Posterior vena cava (tissue), 2 donors: ENCODE results near the gene PPP1R26. TPM values are rescaled to one million over a fixed set of nuclear protein-coding genes. Genes with fewer than 3 reads are reported as not detected.
"Not testable (repeated sequence)": the region's sequence is repeated elsewhere in the genome, so short reads cannot be mapped to it uniquely, and the experiment has no call there.

Experiments used
- DNase-seq: peaks from one replicate; pipeline ENCODE4 v3.0.0-alpha.2; 2020; ENCODE audit warnings: low spot score
- intact Hi-C, 2 donors: fragments of 100-400 bp; cut with DNase I; formaldehyde crosslinking; loops; one replicate each; pipeline versions ENCODE4 v1.14.1 to v1.14.2; 2022 to 2023
- total RNA-seq, 2 donors: library from RNA; stranded (reverse); fragmentation: NEBNext Ultra II Directional; extraction: Animal tissue kit (Norgen Biotek cat#: 25700); gene quantifications; one replicate each; pipeline ENCODE4 v1.2.1, GENCODE V29; 2021
- donor health status: DM: yes; HTN: yes; CAD: no.
- donor health status: DM: yes; HTN: yes; CAD: no.

Gene PPP1R26
- total RNA-seq, 2 donors from 2014 or later = 8.0 to 8.9 TPM

DNA sequence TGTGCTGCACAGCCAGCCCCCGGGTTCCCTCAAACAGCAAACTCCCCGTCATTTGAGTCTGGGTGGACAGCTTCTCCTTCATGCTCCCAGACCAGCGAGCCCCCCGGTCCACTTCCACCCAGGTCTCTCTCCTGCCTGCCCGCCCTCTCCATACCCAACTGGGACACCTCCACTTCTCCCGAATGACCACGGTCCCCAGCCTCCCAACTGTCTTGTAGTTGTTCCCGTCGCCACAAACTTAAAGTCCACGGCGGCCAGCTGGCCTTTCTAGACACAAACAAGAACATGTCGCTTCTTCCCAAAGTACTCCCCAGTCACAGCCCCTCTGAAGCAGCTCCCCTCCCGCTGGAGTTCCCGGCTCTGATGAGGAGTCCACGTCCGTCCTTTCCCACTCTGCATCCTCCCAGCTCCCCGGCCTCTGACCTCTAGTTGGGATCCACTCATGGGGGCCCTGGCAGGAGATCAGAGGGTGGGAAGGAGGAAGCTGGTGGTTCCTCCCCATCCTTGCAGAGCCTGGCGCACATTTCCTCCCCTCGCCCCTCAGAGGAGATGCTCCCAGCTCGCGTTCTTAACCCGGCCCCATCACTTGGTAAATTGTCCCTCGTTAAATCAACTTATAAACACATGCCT is 24.1 kb upstream of the PPP1R26 start:
- intact Hi-C loops = no loop called here
- DNase-seq = peak; percentile 56

GRCh38 chr9:135456436-135457104 is 23.0 kb upstream of the PPP1R26 start:
- intact Hi-C loops = no loop called here
- DNase-seq = peak; percentile 66

DNA sequence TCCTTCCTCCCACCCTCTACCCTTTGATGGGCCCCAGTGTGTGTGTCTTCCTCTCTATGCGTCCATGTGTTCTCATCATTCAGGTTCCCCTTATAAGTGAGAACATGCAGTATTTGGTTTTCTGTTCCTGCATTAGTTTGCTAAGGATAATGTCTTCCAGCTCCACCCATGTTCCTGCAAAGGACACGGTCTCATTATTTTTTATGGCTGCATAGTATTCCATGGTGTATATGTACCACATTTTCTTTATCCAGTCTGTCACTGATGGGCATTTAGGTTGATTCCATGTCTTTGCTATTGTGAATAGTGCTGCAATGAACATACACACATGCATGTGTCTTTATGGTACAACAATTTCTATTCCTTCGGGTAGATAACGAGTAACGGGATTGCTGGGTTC is 21.1 kb upstream of the PPP1R26 start:
- intact Hi-C loops, DNase-seq: not testable (repeated sequence)

DNA sequence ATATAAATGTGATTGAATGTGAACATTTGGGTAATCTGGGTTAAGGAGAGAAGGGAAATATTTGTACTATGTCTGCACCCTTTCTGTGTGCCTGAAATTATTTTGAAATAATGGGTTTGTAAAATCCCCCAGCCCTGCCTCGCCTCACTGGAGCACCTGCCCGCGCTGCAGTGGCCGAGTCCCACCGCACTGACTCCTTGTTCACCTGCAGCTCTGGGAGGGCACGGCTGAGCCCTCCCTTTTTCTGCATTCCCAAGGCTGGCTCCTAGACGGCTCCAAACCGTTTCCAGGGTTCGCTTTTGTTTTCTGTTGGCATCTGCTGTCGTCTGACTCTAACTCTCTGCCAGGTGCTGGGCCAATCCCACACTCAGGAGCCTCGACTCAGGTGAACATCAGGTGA is 17.6 kb upstream of the PPP1R26 start:
- intact Hi-C loops = no loop called here
- DNase-seq = no peak

GRCh38 chr9:135463140-135463539 is 16.4 kb upstream of the PPP1R26 start:
- no peak for DNase-seq

GRCh38 chr9:135464181-135464580 is 15.4 kb upstream of the PPP1R26 start:
- no peak for DNase-seq
- intact Hi-C loops = no loop called here

More at GRCh38 chr9:135463140-135463539, 16.4 kb upstream of the PPP1R26 start:
- intact Hi-C loops = no loop called here

- no peak for DNase-seq
- intact Hi-C loops = no loop called here
These were observed 10.6 kb upstream of the PPP1R26 start for GRCh38 chr9:135468854-135469521.

DNA sequence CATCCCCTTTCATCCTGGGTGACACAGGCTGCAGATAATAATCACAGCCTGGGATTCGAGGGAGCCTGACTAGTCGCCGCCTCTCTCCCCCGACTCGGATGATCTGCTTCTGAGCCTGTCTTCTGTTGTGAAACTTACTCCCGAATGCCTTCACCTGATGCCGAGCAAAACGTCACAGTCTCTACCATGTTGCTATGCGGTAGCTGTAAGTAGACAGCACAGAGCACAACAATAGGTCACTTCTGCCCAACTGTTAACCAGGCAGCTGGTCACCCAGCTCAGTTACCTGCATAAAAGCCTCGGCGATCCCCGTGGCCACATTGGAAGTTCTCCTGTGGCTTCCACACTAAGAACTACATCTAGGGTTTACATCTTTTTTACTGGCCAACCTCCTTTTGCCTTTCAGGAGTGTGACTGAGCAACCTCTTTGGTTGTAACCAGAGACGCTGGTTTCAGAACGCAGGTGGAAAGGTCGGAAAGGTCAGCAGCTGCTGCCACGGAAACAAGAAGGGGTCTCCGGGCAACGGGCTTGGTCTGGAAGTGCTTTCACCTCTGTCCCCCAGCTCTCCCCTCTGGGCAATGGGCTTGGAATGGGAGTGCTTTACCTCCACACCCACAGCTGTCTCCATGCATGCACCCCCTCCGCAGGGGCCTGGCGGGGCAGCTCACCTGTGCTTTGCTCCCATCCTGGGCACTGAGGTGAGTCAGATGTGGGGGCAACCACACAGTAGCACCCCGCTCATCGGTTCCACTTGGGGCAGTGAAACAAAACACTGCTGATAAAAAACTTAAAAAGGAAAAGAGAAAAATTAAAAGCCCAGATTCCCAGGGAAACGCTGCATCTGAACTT is 7.6 kb upstream of the PPP1R26 start:
- DNase-seq = no peak
- intact Hi-C loops = no loop called here

- DNase-seq = no peak
- intact Hi-C loops = no loop called here
These were observed 5.5 kb upstream of the PPP1R26 start for GRCh38 chr9:135473972-135474543.

DNA sequence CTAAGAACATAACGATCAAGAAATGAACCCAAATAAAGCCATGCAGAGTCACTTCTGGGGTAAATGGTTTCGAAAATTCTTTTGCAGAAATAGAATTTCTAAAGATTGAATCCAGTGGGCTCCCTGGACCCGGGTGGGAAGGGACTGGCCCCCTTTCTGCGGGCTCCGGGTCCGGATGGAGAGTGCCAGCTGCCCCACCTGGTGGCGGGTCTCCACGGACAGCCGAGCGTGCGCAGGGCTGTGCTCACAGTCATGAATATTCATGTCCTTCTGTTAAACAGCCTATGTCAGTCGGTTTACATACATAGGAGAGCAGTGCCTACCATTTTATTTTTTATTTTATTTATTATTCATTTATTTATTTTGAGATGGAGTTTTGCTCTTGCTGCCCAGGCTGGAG is 4.7 kb upstream of the PPP1R26 start:
- no peak for DNase-seq
- intact Hi-C loops = no loop called here

DNA sequence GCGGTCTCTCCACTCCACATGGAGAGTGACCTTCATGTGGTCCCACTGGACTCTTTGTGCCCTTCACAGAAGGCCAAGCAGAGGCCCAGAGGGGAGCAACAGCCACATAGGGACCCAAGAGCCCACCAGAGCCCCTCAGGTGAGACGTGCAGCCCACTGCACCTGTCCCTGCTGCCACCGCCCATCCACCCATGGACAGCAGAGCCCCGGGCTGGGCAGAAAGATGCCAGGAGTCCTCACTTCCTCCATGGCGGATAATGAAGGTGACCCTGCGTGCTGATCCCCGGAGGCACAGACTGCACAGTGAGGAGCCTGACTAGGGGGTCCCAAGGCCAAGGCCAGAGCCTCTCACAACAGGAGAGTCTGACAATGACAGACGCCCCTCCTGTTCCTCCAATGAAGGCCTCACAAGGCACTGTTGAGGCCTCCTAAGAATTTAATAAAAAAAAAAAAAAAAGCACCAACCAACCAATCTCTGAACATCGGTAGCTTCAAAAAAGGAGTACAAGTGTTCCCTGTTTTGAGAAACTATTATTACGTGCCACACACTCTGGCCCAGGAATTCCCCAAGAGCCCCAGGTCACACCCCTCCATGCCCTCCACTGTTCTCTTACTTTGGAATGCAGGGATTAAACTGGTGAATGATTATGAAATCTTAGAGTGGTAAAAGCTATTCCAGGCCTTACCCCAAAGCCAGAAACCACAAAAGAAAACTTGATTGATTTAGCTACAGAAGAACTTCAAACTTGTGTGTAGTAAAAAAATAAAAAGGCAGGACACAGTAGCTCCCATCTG is 2.8 kb upstream of the PPP1R26 start:
- intact Hi-C loops = no loop called here
- no peak for DNase-seq

DNA sequence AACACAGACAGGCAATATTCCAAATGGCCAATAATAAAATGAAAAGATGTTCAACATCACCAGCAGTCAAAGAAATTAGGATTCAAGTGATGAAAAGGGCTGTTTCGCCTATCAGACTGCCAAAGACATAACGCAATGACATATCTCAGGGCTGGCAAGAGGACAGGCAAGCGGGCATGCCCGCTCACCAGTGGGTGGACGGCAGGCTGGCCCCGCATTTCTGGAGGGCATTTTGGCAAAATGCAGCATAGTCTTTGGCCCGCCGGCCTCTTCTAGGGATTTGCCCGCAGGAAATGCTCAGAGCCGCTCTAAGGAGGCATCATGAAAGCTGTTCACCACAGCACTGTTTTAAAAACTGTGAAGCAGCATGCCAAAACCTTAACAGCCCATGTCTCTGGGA is 1.4 kb upstream of the PPP1R26 start:
- no peak for DNase-seq
- intact Hi-C loops = no loop called here

GRCh38 chr9:135478829-135479468 is 633 bp upstream of the PPP1R26 start:
- no peak for DNase-seq
- intact Hi-C loops = no loop called here

DNA sequence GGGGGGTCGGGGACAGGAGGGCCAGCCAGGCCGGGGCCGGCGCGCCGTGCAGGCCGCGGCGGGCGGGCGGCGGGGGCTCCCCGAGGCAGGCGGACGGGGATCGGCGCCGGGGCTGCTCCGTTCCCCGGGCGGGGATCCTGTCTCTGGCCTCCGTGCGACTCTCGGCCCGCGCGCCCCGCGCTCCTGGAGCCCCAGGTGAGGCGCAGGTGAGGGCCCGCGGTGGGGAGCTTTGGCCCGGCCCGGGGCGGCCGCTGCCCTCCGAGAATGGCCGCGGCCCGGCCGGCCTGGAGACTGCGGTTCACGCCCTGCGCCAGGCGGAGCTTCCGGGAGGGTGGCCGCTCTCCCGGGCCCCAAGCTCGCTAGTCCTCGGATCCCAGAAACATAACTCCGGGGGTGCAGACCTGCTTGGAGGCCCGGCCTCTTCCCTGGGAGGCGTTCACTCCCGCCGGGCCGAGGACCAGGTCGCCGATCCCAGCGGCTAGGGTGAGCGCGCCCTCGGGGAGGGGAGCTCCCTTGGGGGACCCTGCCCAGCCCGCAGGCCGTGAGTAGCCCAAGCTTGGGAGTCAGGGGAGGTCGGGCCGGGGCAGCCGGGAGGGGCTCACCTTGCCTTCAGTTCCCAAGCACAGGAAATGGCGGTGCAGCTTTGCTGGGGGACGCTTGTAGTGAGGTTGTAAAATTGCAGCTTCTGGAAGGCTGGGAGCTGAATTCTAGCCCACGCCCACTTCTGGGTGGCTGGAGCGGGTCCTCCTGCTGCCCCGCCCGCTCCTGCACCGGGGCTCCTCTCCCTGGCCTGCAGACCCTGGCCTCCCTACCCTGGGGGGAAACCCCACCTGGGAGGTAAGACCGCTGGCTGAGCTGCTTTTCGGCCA is 723 bp downstream of the PPP1R26 start:
- DNase-seq = no peak
- intact Hi-C loops = no loop called here

DNA sequence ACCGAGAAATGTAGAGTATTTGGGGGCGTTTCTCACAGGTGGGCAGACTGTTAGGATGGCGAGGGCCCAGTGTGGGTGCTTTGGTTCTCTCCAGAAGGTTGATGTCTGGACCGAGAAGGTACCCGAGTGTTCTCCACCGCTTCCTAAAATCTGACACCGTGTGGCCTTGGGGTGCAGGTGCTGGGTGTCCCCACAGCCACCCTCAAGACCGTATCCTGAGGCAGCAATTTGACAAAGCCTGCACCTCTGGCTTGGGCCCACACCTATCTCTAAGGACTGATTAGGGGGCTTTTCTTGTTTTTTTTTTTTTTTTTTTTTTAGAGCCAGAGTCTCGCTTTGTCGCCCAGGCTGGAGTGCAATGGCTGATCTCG is 1.3 kb downstream of the PPP1R26 start:
- no peak for DNase-seq
- intact Hi-C loops = no loop called here

DNA sequence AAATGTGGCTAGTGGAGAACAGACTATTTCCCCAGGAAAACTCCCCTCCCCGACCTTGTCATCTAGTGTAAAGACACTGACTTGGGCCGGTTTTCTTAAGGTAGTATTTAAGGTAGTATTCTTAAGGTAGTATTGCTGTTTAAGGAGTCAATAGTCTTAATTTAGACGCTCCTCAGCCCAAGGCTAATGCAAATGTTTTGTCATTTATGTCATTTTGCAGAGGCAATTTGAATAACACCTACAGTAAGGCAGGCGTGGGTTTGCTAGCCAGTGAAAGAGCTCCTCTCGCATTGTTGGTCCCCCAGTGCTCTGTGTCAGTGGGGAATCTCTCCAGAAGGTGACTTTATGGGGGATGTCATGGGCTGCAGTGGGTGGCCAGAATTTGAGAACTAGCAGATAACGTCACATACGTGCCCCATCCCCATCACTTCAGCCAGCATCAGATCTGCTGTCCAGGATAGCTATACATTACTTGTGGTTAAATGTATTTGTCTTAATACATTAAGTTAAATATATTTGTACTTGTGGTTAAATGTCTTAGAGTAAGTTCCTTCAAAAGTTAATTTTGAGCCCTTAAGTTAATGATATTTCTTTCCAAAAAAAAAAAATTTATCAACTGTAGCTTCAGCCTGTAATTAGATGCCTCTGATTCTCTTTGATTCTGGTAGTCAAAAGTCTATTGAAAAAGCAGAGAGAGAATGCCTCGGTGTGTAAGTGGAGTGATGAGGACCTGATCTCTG is 2.6 kb downstream of the PPP1R26 start:
- no peak for DNase-seq
- intact Hi-C loops = no loop called here
